GM21360 (cell line): ENCODE data around the gene TFG.

ENCODE experiments used
- ATAC-seq: cut with Tn5 transposase; IDR thresholded peaks from one replicate; pipeline ENCODE4 v1.9.1; 2021; ENCODE audit warnings: mild to moderate bottlenecking, moderate library complexity; ENCODE audit not compliant: unreplicated experiment

TFG gene

GRCh38 chr3:100753846-100754245, 44.6 kb downstream of the TFG start:
- no peak for ATAC-seq

GRCh38 chr3:100754563-100755334, 45.5 kb downstream of the TFG start:
- ATAC-seq, result no peak

- ATAC-seq, result no peak
Measured at GRCh38 chr3:100756441-100756840, 47.1 kb downstream of the TFG start.

GRCh38 chr3:100759159-100759558, 49.9 kb downstream of the TFG start:
- ATAC-seq, result no peak

- no peak for ATAC-seq
Measured at GRCh38 chr3:100759950-100760349, 50.7 kb downstream of the TFG start.

GRCh38 chr3:100760377-100760776, 51.1 kb downstream of the TFG start:
- ATAC-seq, result no peak

GRCh38 chr3:100761211-100761942, 52.1 kb downstream of the TFG start:
- ATAC-seq, result peak; percentile 73

- ATAC-seq, result no peak
Measured at GRCh38 chr3:100761951-100762350, 52.7 kb downstream of the TFG start.

GRCh38 chr3:100765437-100765975, 56.2 kb downstream of the TFG start:
- ATAC-seq, result no peak

GRCh38 chr3:100766069-100766468, 56.8 kb downstream of the TFG start:
- no peak for ATAC-seq

GRCh38 chr3:100769693-100770092, 60.4 kb downstream of the TFG start:
- ATAC-seq, result no peak

GRCh38 chr3:100775226-100775625, 65.9 kb downstream of the TFG start:
- ATAC-seq, result no peak

- ATAC-seq, result no peak
Measured at GRCh38 chr3:100775669-100776068, 66.4 kb downstream of the TFG start.

- no peak for ATAC-seq
Measured at GRCh38 chr3:100776097-100776729, 66.9 kb downstream of the TFG start.

- ATAC-seq, result no peak
Measured at GRCh38 chr3:100776746-100777145, 67.5 kb downstream of the TFG start.

- no peak for ATAC-seq
Measured at GRCh38 chr3:100777271-100777670, 68.0 kb downstream of the TFG start.

GRCh38 chr3:100779480-100779879, 70.2 kb downstream of the TFG start:
- ATAC-seq, result no peak

- ATAC-seq, result no peak
Measured at GRCh38 chr3:100780071-100780622, 70.9 kb downstream of the TFG start.

- ATAC-seq, result no peak
Measured at GRCh38 chr3:100781301-100781700, 72.0 kb downstream of the TFG start.

- ATAC-seq, result no peak
Measured at GRCh38 chr3:100782348-100782747, 73.1 kb downstream of the TFG start.

- no peak for ATAC-seq
Measured at GRCh38 chr3:100782906-100783305, 73.6 kb downstream of the TFG start.
